Measurements from ENCODE around the gene ENPP1.
"Not testable (repeated sequence)": the region's sequence is repeated elsewhere in the genome, so short reads cannot be mapped to it uniquely, and the experiment has no call there.

Gene ENPP1

GRCh38 chr6:131858765-131859415, 51.1 kb downstream of the ENPP1 start:
- CTCF ChIA-PET = interaction anchor here (1.0 kb wide), 1 partner anchor 10 kb away, joined by 3 read pairs; no protein-coding TSS in a partner anchor
- Mint-ChIP-seq H3K36me3 (no peaks in the 10 kb centered on the region), H3K27ac (no peak overlapping the region), H3K4me1 (no peaks in the 10 kb centered on the region), H3K27me3 (no peaks in the 10 kb centered on the region), H3K9me3 (no peaks in the 10 kb centered on the region), H3K4me3 (no peak overlapping the region)
- DNase-seq = no peak

GRCh38 chr6:131859658-131860057, 51.8 kb downstream of the ENPP1 start:
- H3K4me1 Mint-ChIP-seq, H3K9me3 Mint-ChIP-seq, H3K4me3 Mint-ChIP-seq, DNase-seq, H3K27ac Mint-ChIP-seq, H3K36me3 Mint-ChIP-seq, H3K27me3 Mint-ChIP-seq: not testable (repeated sequence)
- CTCF ChIA-PET = interaction anchor here (1.1 kb wide), 1 partner anchor 28 kb away, joined by 3 read pairs; no protein-coding TSS in a partner anchor

- DNase-seq = no peak
- CTCF ChIA-PET = no interaction called here
- no peak overlapping the region for H3K4me3 Mint-ChIP-seq
- no peaks in the 10 kb centered on the region for H3K27me3 Mint-ChIP-seq
- no peaks in the 10 kb centered on the region for H3K36me3 Mint-ChIP-seq
- H3K4me1 Mint-ChIP-seq = no peaks in the 10 kb centered on the region
- no peak overlapping the region for H3K27ac Mint-ChIP-seq
- no peaks in the 10 kb centered on the region for H3K9me3 Mint-ChIP-seq
Measured at GRCh38 chr6:131861381-131861780, 53.6 kb downstream of the ENPP1 start.

- Mint-ChIP-seq H3K36me3 (no peaks in the 10 kb centered on the region), H3K27ac (no peak overlapping the region), H3K9me3 (no peaks in the 10 kb centered on the region), H3K4me3 (no peak overlapping the region), H3K27me3 (no peaks in the 10 kb centered on the region), H3K4me1 (no peaks in the 10 kb centered on the region)
- CTCF ChIA-PET = no interaction called here
- DNase-seq = no peak
Measured at GRCh38 chr6:131862476-131862875, 54.7 kb downstream of the ENPP1 start.

GRCh38 chr6:131867744-131868143, 59.9 kb downstream of the ENPP1 start:
- DNase-seq = no peak
- H3K4me1 Mint-ChIP-seq = no peaks in the 10 kb centered on the region
- no peaks in the 10 kb centered on the region for H3K27me3 Mint-ChIP-seq
- H3K9me3 Mint-ChIP-seq = no peaks in the 10 kb centered on the region
- CTCF ChIA-PET = interaction anchor here (1.2 kb wide), 1 partner anchor 47 kb away, joined by 5 read pairs; no protein-coding TSS in a partner anchor
- H3K36me3 Mint-ChIP-seq = no peaks in the 10 kb centered on the region
- H3K27ac Mint-ChIP-seq = no peak overlapping the region
- no peak overlapping the region for H3K4me3 Mint-ChIP-seq

GRCh38 chr6:131868836-131869235, 61.0 kb downstream of the ENPP1 start:
- no peak for DNase-seq
- Mint-ChIP-seq H3K27me3 (no peaks in the 10 kb centered on the region), H3K4me3 (no peak overlapping the region), H3K36me3 (no peaks in the 10 kb centered on the region), H3K27ac (no peak overlapping the region), H3K9me3 (no peaks in the 10 kb centered on the region), H3K4me1 (no peaks in the 10 kb centered on the region)
- CTCF ChIA-PET = no interaction called here

GRCh38 chr6:131875647-131876046, 67.8 kb downstream of the ENPP1 start:
- H3K9me3 Mint-ChIP-seq = no peaks in the 10 kb centered on the region
- CTCF ChIA-PET = no interaction called here
- no peaks in the 10 kb centered on the region for H3K36me3 Mint-ChIP-seq
- no peaks in the 10 kb centered on the region for H3K4me1 Mint-ChIP-seq
- no peak overlapping the region for H3K4me3 Mint-ChIP-seq
- no peak overlapping the region for H3K27ac Mint-ChIP-seq
- H3K27me3 Mint-ChIP-seq = no peaks in the 10 kb centered on the region
- no peak for DNase-seq

GRCh38 chr6:131876545-131876944, 68.7 kb downstream of the ENPP1 start:
- H3K4me3 Mint-ChIP-seq = no peak overlapping the region
- CTCF ChIA-PET = no interaction called here

GRCh38 chr6:131877999-131878789, 70.4 kb downstream of the ENPP1 start:
- no peaks in the 10 kb centered on the region for H3K36me3 Mint-ChIP-seq
- no peaks in the 10 kb centered on the region for H3K9me3 Mint-ChIP-seq
- CTCF ChIA-PET = no interaction called here
- no peak for DNase-seq
- no peak overlapping the region for H3K4me3 Mint-ChIP-seq
- H3K27me3 Mint-ChIP-seq = no peaks in the 10 kb centered on the region
- no peak overlapping the region for H3K27ac Mint-ChIP-seq
- no peaks in the 10 kb centered on the region for H3K4me1 Mint-ChIP-seq

More at GRCh38 chr6:131876545-131876944, 68.7 kb downstream of the ENPP1 start:
- DNase-seq = no peak
- Mint-ChIP-seq H3K27ac (no peak overlapping the region), H3K9me3 (no peaks in the 10 kb centered on the region), H3K27me3 (no peaks in the 10 kb centered on the region), H3K36me3 (no peaks in the 10 kb centered on the region), H3K4me1 (no peaks in the 10 kb centered on the region)

GRCh38 chr6:131883016-131883415, 75.2 kb downstream of the ENPP1 start:
- Mint-ChIP-seq H3K36me3 (no peaks in the 10 kb centered on the region), H3K27ac (no peak overlapping the region)

GRCh38 chr6:131885237-131885636, 77.4 kb downstream of the ENPP1 start:
- no peak overlapping the region for H3K4me3 Mint-ChIP-seq
- H3K27ac Mint-ChIP-seq = no peak overlapping the region
- no peaks in the 10 kb centered on the region for H3K9me3 Mint-ChIP-seq
- no peaks in the 10 kb centered on the region for H3K27me3 Mint-ChIP-seq
- CTCF ChIA-PET = no interaction called here
- no peak for DNase-seq
- H3K36me3 Mint-ChIP-seq = no peaks in the 10 kb centered on the region
- no peaks in the 10 kb centered on the region for H3K4me1 Mint-ChIP-seq

More at GRCh38 chr6:131883016-131883415, 75.2 kb downstream of the ENPP1 start:
- no peak for DNase-seq
- no peaks in the 10 kb centered on the region for H3K27me3 Mint-ChIP-seq
- no peaks in the 10 kb centered on the region for H3K4me1 Mint-ChIP-seq
- no peak overlapping the region for H3K4me3 Mint-ChIP-seq
- CTCF ChIA-PET = no interaction called here
- H3K9me3 Mint-ChIP-seq = no peaks in the 10 kb centered on the region

- Mint-ChIP-seq H3K36me3 (no peaks in the 10 kb centered on the region), H3K4me1 (no peaks in the 10 kb centered on the region), H3K4me3 (no peak overlapping the region), H3K27ac (no peak overlapping the region), H3K27me3 (no peaks in the 10 kb centered on the region), H3K9me3 (no peaks in the 10 kb centered on the region)
- no peak for DNase-seq
- CTCF ChIA-PET = no interaction called here
Measured at GRCh38 chr6:131886517-131886916, 78.7 kb downstream of the ENPP1 start.

GRCh38 chr6:131890091-131890490, 82.3 kb downstream of the ENPP1 start:
- CTCF ChIA-PET = no interaction called here
- H3K4me1 Mint-ChIP-seq = peaks cover 2% of the 10 kb centered on the region
- DNase-seq = no peak

GRCh38 chr6:131893198-131893597, 85.4 kb downstream of the ENPP1 start:
- no peak overlapping the region for H3K27ac Mint-ChIP-seq
- H3K36me3 Mint-ChIP-seq = no peaks in the 10 kb centered on the region
- H3K4me3 Mint-ChIP-seq = no peak overlapping the region
- CTCF ChIA-PET = no interaction called here
- no peak for DNase-seq
- H3K27me3 Mint-ChIP-seq = peaks cover 12% of the 10 kb centered on the region
- peaks cover 2% of the 10 kb centered on the region for H3K4me1 Mint-ChIP-seq
- H3K9me3 Mint-ChIP-seq = peaks cover 4% of the 10 kb centered on the region

More at GRCh38 chr6:131890091-131890490, 82.3 kb downstream of the ENPP1 start:
- H3K36me3 Mint-ChIP-seq = no peaks in the 10 kb centered on the region
- no peak overlapping the region for H3K27ac Mint-ChIP-seq
- no peak overlapping the region for H3K4me3 Mint-ChIP-seq
- H3K27me3 Mint-ChIP-seq = peaks cover 9% of the 10 kb centered on the region
- no peaks in the 10 kb centered on the region for H3K9me3 Mint-ChIP-seq
